Stimulated activated CD8-positive, alpha-beta memory T cell treated with anti-CD3 and anti-CD28 coated beads, Interleukin-4, amount 100 ng/mL, for 4 hours (primary cell): ENCODE results near the gene MYLK.
"Not testable (repeated sequence)": the region's sequence is repeated elsewhere in the genome, so short reads cannot be mapped to it uniquely, and the experiment has no call there.

Source experiments
- DNase-seq, 2 donors: peaks; one replicate each; pipeline ENCODE4 v3.0.0-alpha.2; 2020; ENCODE audit warnings: low read depth in 2 of 2, low spot score in 1 of 2

MYLK gene

GRCh38 chr3:123728991-123729390 is 155.1 kb downstream of the MYLK start:
- no peak for DNase-seq

DNA sequence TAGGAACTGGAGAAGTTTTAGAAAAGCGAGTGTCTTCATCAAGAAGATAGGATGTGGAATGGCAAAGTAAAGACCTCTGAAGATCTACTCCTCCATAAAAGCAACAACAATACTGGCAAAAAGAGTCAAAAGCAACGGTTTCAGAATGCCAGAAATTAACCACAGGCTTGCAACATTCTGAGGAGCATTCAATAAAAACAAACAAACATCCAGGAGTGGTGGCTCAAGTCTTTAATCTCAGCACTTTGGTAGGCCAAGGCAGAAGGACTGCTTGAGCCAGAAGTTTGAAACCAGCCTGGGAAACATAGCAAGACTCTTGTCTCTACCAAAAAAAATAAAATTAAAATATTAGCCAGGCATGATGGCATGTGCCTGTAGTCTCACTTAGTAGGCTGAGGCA is 156.1 kb downstream of the MYLK start:
- DNase-seq: no peak

- no peak for DNase-seq
Observed at GRCh38 chr3:123725652-123726400, 158.3 kb downstream of the MYLK start.

DNA sequence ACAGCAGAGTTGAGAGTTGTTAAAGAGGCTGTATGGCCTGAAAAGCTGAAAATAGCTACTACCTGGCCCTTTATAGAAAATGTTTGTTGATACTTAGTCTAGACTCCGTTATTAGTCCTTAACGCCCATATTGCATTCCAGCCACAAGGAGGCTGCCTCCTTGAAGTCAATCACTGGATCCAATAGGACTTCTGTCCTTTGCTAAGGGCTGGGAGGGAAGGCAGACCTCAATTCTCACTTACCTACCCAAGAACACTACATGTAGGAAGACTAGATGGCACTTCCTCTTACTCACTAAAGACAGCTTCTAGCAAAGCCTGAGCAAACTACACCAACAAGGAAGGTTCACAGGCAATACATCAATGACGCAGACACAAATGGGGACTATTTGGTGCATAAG is 159.8 kb downstream of the MYLK start:
- no peak for DNase-seq

DNA sequence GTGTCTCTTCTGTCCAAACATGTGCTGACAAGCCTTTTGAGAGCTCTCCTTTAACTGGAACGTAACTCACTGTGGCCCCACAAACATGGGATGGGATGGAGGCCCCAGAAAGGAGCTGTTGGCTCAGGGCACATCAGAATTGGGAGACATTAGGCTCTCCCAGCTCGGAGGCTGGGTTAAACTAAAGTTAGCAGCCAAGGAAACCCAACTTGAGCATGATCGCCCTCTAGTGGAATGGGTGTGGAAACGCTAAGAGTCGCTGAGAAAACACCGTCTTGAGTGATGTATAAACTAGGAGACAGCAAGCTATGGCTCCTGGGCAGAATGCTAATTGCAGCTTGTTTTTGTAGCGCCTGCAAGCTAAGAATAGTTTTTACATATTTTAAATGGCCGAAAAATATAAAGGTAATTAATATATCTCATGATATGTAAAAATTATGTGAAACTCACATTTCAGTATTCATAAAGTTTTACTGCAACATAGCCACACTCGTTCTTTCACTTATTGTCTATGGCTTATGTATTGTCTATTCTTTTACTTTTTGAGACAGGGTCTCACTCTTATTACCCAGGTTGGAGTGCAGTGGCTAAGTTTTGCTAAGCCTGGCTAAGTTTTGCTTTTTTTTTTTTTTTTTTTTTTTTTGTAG is 160.5 kb downstream of the MYLK start:
- DNase-seq: no peak

DNA sequence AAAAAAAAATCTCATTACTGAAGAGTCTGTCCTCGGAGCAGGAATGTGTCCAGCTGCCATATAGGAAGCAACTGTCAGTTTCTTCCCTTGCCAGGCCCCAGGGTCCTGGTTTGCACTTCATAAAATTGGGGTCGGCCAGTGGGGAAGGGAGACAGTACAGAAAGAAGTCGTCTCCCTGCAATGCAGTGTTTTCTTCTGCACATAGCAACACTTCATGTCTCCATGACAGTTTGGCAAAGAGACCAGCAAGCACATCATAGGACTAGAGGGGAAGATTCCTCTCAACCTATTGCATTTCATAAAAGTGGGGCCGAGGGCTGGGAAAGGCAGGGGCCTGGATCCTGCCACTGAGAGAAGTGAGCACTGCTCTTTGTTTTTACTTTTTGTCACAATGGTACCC is 161.1 kb downstream of the MYLK start:
- no peak for DNase-seq

DNA sequence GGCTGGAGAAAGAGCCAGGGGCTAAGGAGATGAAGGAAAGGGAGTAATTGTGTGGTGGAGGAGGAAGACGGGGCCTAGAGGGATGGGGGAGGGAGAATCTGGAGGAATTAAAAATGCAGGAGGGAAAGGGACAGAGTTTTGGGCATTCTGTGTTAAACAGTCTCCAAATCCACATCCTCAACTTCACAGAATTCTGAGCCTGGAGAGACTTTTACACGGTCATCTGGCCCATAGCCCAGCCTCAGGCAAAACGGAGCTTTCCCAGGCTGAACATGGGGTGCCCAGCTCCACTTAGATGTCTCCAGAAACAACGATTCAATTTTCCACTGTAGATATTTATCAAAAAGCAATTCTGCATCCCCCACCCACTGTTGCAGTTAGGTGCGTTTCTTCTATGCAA is 161.7 kb downstream of the MYLK start:
- DNase-seq: no peak

- DNase-seq: no peak
Observed at GRCh38 chr3:123722021-123722420, 162.1 kb downstream of the MYLK start.

- DNase-seq: not testable (repeated sequence)
Observed at GRCh38 chr3:123721095-123721689, 162.9 kb downstream of the MYLK start.

GRCh38 chr3:123720638-123721037 is 163.5 kb downstream of the MYLK start:
- DNase-seq: no peak

DNA sequence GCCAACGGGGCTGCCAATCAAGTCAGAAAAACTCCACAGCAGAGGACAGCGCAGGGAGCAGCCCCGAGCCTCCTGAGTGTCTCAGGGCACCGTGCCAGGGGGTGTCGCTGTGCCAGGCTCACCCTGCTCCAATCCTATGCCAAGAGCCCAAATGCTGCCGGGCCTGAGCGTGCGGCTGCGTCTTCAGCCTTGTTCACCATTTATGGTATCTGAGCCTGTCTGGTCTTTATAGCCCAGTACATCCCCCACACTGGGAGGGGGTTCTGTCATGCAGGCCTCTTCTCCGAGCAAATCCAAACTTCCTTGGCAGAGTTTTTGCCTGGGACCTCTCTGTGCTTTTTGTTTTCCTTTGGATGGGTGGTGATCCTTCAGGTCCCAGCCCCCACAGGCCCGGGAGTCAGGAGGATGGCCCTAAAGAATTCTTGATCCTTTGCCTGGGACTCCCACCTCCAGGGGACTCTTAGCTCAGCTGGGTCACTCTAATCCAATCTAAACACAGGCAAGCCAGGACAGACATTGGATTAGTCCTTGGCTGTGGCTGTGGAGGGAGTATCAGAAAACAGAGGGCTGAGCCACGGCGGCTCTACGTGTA is 164.2 kb downstream of the MYLK start:
- DNase-seq: no peak

GRCh38 chr3:123719061-123719756 is 164.9 kb downstream of the MYLK start:
- DNase-seq: not testable (repeated sequence)

GRCh38 chr3:123718108-123718507 is 166.0 kb downstream of the MYLK start:
- no peak for DNase-seq

- DNase-seq: not testable (repeated sequence)
Observed at GRCh38 chr3:123717451-123717850, 166.7 kb downstream of the MYLK start.

DNA sequence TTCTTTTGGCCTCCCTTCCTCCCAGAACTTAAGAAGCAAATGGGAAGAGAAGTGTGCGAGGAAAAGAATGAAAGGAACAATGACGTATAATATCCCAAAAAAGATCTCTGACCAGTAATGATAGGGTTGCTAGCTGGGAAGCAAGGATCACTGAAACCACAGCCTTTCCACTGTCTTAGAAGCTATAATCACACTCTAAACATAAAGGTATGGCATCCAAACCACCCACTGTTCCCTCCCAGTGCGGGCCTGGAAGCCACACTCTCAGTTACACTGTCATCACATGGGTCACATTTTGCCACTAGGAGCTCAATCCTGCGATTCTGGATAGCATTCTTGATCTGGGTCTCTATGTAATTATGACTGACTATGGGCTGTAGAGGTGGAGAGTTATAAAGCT is 167.7 kb downstream of the MYLK start:
- no peak for DNase-seq

- DNase-seq: no peak
Observed at GRCh38 chr3:123713211-123713610, 170.9 kb downstream of the MYLK start.

- no peak for DNase-seq
Observed at GRCh38 chr3:123712077-123712860, 171.9 kb downstream of the MYLK start.

GRCh38 chr3:123711356-123711755 is 172.8 kb downstream of the MYLK start:
- no peak for DNase-seq

GRCh38 chr3:123708531-123708930 is 175.6 kb downstream of the MYLK start:
- DNase-seq: no peak

DNA sequence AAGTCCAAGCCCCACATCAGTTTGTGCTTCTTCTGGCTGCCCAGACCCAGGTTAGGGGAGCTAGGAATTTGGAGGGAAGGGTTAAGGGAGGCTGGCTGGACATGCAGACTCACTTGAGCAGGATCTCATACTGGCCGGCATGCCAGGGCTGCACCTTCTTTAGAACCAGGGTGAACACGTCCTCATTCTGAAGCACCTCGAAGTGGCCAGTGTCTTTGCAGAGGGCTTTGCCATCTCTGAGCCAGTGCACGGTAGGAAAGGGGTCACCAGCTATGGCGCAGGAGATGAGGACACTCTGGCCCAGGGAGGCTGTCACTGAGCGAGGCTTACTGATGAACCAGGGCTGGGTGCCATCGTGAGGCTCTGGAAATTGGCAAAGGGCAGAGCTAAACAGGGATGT is 176.5 kb downstream of the MYLK start:
- not testable (repeated sequence) for DNase-seq

GRCh38 chr3:123706871-123707270 is 177.3 kb downstream of the MYLK start:
- no peak for DNase-seq
